Parathyroid adenoma (tissue), 2 donors: ENCODE data around the gene ATP8B4.

Source experiments
- H2AFZ ChIP-seq: fragments of 300-600 bp; sonication (generic); one replicate; pipeline ENCODE4 v1.7.0; 2017; ENCODE audit warnings: antibody characterized with exemption, mild to moderate bottlenecking
- H3K27ac ChIP-seq: fragments of 300-600 bp; sonication (generic); one replicate; pipeline ENCODE4 v1.7.0; 2017
- H3K27me3 ChIP-seq: fragments of 300-600 bp; sonication (generic); one replicate; pipeline ENCODE4 v1.7.0; 2017; ENCODE audit warnings: low read length; ENCODE audit not compliant: control insufficient read depth, insufficient read depth
- H3K36me3 ChIP-seq: fragments of 300-600 bp; sonication (generic); one replicate; pipeline ENCODE4 v1.7.0; 2017; ENCODE audit warnings: low read length; ENCODE audit not compliant: control insufficient read depth, insufficient read depth
- H3K4me1 ChIP-seq: fragments of 300-600 bp; sonication (generic); one replicate; pipeline ENCODE4 v1.7.0; 2017; ENCODE audit warnings: control low read depth
- H3K4me2 ChIP-seq: fragments of 300-600 bp; sonication (generic); one replicate; pipeline ENCODE4 v1.7.0; 2017; ENCODE audit warnings: low read length
- H3K4me3 ChIP-seq: fragments of 300-600 bp; sonication (generic); one replicate; pipeline ENCODE4 v1.7.0; 2017; ENCODE audit warnings: low read depth, low read length
- H3K79me2 ChIP-seq: fragments of 300-600 bp; sonication (generic); one replicate; pipeline ENCODE4 v1.7.0; 2017; ENCODE audit warnings: control low read depth
- H3K9ac ChIP-seq: fragments of 300-600 bp; sonication (generic); one replicate; pipeline ENCODE4 v1.7.0; 2017; ENCODE audit warnings: mild to moderate bottlenecking
- H3K9me3 ChIP-seq: fragments of 300-600 bp; sonication (generic); one replicate; pipeline ENCODE4 v1.7.0; 2017; ENCODE audit warnings: low read length; ENCODE audit not compliant: control insufficient read depth
- TF ChIP-seq, protein P1 (sequence below): fragments of 300-600 bp; sonication (generic); IDR thresholded peaks from one replicate; pipeline ENCODE4 v1.7.0; 2017; ENCODE audit warnings: antibody characterized with exemption, mild to moderate bottlenecking
- donor health status: primary hyperparathyroidism.

Gene ATP8B4

DNA sequence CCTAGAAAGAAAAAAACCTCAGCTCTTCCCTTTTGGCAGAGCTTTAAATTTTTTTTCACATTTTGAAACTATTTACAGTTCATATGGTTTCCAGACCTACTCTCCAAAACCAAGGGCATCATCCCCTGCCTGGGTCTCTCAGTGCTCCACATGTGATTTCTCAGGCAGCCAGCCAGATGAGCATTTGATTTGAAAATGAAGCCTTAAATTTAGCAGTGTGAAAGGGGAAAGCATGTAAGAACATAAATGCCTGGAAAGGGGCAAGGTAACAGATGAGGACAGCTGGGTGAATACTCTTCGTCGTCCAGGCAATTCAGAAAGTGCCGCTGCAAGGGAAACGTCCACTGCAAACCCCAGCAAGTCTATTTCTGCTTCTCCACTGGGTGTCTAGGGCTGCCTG is 94.8 kb downstream of the ATP8B4 start:
- TF ChIP-seq, protein P1, sequence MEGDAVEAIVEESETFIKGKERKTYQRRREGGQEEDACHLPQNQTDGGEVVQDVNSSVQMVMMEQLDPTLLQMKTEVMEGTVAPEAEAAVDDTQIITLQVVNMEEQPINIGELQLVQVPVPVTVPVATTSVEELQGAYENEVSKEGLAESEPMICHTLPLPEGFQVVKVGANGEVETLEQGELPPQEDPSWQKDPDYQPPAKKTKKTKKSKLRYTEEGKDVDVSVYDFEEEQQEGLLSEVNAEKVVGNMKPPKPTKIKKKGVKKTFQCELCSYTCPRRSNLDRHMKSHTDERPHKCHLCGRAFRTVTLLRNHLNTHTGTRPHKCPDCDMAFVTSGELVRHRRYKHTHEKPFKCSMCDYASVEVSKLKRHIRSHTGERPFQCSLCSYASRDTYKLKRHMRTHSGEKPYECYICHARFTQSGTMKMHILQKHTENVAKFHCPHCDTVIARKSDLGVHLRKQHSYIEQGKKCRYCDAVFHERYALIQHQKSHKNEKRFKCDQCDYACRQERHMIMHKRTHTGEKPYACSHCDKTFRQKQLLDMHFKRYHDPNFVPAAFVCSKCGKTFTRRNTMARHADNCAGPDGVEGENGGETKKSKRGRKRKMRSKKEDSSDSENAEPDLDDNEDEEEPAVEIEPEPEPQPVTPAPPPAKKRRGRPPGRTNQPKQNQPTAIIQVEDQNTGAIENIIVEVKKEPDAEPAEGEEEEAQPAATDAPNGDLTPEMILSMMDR, result no peak
- no peaks in the 10 kb centered on the region for H3K36me3 ChIP-seq
- H3K79me2 ChIP-seq, result no peaks in the 10 kb centered on the region
- no peak overlapping the region for H2AFZ ChIP-seq
- H3K9me3 ChIP-seq, result no peaks in the 10 kb centered on the region
- no peaks in the 10 kb centered on the region for H3K27me3 ChIP-seq
- H3K9ac ChIP-seq, result no peak overlapping the region
- no peak overlapping the region for H3K27ac ChIP-seq
- no peaks in the 10 kb centered on the region for H3K4me1 ChIP-seq
- no peak overlapping the region for H3K4me3 ChIP-seq
- H3K4me2 ChIP-seq, result no peak overlapping the region

DNA sequence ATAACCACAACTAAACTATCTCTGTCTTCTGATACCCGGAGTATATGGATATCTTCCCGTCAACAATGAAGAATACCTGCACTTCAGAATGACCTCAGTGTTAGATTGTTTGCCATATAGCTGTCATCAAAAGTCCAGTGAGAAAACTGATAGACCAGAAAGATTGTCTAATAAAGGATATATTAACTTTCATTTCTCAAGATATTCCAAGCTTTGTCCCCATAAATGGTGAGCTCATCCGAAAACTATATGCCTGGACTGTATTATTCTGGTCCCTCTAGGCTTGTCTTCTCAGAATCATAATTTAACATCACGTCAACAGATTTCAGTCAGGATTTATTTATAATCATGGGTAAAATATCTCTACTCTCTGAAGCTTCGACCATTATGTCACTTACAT is 100.5 kb downstream of the ATP8B4 start:
- Histone ChIP-seq H3K36me3 (no peaks in the 10 kb centered on the region), H3K9me3 (no peaks in the 10 kb centered on the region), H3K4me1 (no peaks in the 10 kb centered on the region), H3K4me2 (no peak overlapping the region), H3K79me2 (no peaks in the 10 kb centered on the region), H3K9ac (no peak overlapping the region), H2AFZ (no peak overlapping the region), H3K27ac (no peak overlapping the region), H3K4me3 (no peak overlapping the region), H3K27me3 (no peaks in the 10 kb centered on the region)
- TF ChIP-seq, protein P1, result no peak

DNA sequence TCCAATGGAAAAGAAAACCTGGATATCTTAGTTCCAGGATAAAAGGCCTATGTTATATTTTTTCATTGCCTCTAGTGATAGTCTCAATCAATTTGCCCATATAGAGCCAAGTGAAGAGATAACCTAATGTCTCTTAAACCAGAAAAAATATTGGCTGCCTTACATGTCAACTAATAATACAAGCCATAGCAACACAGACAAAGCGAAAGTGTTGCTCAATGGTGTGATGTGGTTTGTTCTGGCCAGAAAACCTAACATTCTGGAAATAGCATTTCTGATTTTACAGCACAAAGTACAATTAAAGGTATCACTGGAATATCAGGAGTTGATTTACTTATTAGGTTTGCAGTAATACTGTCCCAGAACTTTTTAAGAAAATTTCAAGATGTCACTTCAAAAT is 101.5 kb downstream of the ATP8B4 start:
- Histone ChIP-seq H3K4me2 (no peak overlapping the region), H3K27ac (no peak overlapping the region), H3K9ac (no peak overlapping the region), H3K4me1 (no peaks in the 10 kb centered on the region), H3K9me3 (no peaks in the 10 kb centered on the region), H3K27me3 (no peaks in the 10 kb centered on the region), H3K4me3 (no peak overlapping the region), H3K36me3 (no peaks in the 10 kb centered on the region), H2AFZ (no peak overlapping the region), H3K79me2 (no peaks in the 10 kb centered on the region)
- TF ChIP-seq, protein P1, result no peak

DNA sequence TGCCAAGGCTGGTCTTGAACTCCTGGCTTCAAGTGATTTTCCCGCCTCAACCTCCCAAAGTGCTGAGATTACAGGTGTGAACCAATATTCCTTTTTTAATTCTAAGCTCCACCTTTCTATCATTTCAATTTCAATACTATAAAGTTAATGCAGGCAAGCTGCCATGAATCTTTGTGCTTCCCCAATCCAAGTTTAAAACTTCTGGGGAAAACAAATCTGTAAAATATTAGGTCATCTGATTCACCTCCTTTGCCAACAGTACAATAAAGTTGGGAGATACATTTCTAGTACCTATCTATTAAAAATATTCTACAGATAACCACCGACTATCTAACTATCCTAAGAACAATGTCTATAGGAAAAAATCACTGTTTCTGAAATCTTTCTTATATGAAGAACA is 102.1 kb downstream of the ATP8B4 start:
- Histone ChIP-seq H3K9me3 (no peaks in the 10 kb centered on the region), H3K4me3 (no peak overlapping the region), H3K27me3 (no peaks in the 10 kb centered on the region), H3K36me3 (no peaks in the 10 kb centered on the region), H3K4me2 (no peak overlapping the region), H2AFZ (no peak overlapping the region), H3K9ac (no peak overlapping the region), H3K27ac (no peak overlapping the region), H3K79me2 (no peaks in the 10 kb centered on the region), H3K4me1 (no peaks in the 10 kb centered on the region)
- TF ChIP-seq, protein P1, result no peak

DNA sequence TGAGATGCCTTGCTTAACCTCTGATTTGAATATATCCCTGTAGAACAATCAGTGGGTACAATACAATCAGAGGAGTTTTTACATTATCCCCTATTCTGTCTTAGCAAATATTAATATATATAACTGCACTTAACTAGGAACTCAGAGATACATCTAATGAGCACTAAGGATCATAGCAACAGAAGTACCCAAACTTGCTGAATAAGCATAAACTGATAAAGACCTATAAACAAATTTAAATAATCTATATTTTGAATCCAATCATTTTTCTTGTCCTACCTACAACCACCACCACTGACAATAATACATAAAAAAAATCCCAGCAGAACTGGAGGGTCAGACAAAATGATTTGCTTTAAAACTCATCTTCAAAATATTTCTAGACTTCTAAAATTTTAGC is 106.2 kb downstream of the ATP8B4 start:
- no peaks in the 10 kb centered on the region for H3K9me3 ChIP-seq
- TF ChIP-seq, protein P1, result no peak
- no peak overlapping the region for H3K9ac ChIP-seq
- no peak overlapping the region for H3K4me2 ChIP-seq
- H3K4me1 ChIP-seq, result no peaks in the 10 kb centered on the region
- no peaks in the 10 kb centered on the region for H3K79me2 ChIP-seq
- no peaks in the 10 kb centered on the region for H3K27me3 ChIP-seq
- H3K27ac ChIP-seq, result no peak overlapping the region
- no peaks in the 10 kb centered on the region for H3K36me3 ChIP-seq
- no peak overlapping the region for H2AFZ ChIP-seq
- no peak overlapping the region for H3K4me3 ChIP-seq
